NCI-H82 treated with DMSO at 0.1 percent for 48 hours (cell line): Measurements from ENCODE around the gene FOXO6.

Experiments
- DNase-seq: peaks from one replicate; lab custom pipeline; 2025; ENCODE audit not compliant: unreplicated experiment; lab: John Stamatoyannopoulos, UW

The FOXO6 gene

DNA sequence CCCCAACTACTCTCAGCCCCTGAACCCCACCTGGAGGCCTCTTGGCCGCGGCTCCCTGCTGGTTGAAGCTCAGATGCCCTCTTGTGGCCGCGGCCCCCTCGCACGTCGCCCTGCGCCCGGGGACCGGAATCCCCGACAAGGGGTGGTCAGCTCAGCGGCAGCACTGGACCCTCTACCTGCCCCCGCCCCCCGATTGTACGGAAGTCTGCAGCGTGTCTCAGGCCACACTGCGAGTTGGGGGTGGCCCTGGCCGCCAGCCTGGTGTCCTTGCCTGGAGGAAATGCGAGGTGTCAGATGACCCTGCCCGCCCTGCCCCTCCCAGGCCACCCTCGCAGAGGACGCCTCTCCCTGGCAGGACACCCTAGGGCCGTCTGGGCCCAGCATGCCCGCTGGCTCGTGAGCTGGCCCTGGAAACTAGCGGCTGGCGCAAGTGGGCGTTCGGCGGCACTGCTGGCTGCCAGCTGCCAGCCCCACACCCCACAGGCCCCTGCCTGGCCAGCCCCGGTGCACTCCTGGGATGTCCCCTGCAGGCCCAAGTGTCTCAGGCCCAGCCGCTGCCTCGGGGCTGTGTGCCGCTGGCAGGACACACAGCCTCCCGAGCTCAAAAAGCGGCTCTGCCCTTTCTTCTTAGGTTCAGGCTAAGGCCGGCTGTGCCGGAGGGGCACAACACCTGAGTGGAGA is 62.4 kb downstream of the FOXO6 start:
- DNase-seq: no peak

DNA sequence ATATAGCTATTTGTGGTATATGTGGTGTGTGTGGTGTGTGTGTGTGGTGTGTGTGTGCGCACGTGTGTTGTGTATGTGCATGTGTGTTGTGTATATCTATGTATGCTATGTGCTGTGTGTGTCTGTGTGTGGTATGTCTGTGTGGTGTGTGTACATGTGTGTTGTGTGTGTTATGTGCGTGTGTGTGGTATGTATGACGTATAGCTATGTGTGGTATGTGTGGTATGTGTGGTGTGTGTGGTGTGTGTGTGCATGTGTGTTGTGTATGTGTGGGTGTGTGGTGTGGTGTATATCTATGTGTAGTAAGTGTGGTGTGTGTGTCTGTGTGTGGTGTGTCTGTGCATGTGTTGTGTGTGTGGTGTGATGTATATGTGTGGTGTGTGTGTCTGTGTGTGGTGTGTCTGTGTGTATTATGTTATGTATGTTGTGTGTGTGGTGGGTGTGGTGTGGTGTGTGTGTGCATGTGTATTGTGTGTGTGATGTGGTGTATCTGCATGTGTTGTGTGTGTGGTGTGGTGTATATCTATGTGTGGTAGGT is 63.4 kb downstream of the FOXO6 start:
- DNase-seq: no peak

DNA sequence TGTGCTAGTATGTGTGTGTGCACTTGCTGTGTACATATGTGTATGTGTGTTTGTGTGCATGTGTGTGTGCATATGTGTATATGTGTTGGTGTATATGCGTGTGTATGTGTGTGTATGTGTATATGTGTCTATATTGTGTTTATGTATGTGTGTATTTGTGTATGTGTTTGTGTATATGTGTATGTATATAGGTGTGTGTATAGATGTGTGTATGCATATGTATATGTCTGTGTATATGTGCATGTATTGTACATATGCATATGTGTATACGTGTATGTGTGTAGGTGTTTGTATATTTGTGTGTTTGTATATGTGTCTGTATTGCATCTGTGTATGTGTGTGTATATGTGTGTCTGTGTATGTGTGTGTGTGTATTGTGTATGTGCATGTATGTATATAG is 64.1 kb downstream of the FOXO6 start:
- DNase-seq: no peak

DNA sequence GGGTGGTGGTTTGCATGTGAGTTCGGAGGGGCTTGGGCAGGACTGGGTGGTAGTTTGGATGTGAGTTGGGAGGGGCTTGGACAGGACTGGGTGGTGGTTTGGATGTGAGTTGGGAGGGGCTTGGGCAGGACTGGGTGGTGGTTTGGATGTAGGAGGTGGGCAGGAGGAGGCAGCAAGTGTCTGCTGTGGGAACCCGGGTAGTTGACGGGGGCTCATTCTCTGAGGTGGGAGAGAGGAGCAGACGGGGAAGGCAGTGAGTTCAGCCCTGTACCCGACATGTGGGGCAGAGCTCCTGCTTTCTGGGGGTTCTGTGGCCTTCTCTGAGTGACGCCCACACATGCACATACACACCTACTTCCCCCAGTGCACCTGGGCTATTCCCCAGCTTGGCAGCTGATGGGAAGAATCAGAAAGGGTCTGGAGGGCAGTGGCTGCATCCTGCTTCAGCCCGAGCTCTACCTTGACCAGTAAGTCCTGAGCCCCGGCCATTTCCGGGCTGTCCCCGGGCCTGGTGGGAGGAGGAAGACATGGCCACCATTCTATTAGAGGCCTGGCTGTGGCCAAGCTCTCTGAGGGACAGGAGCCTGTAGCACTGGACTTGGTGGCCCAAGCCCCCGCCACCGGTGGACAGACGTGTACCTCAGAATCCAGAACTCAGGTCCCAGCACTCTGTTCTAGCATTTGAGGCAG is 65.1 kb downstream of the FOXO6 start:
- no peak for DNase-seq

DNA sequence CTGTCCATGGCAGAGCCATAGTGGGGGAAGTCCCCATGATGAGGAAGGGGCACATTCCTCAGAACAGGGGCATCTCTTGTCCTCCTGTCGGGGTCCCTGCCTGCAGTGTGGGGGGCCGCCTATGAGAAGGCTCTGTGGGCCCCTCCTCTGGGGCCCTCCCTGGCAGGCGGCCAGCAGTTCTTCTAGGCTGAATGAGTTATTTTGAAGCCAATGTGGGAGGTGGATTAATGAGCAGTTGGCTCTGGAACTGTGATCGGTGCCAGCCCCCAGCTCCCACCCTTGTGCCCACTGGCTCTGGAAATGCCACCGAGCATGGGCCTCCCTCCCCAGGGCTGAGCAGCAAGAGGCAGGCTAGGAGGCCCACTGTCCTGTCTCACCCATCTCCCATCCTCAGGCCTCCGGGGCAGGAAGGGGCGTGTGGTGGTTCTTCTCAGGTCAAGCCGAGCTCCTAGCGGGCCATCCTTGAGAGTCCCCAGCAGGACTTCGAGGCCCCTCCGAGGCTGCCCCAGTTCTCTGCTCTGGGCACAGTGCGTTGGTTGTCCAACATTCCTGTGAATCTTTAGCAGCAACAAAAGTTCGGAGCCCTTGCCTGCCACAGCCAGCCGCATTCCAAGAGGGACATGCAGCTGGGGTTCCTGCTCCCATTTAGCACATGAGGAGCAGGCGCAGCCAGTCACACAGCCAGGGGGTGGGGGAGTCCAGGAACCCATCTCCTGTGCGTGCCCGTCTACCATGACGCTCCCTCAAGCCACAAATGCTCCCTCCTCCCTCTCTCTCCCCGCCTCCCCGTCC is 66.1 kb downstream of the FOXO6 start:
- no peak for DNase-seq

DNA sequence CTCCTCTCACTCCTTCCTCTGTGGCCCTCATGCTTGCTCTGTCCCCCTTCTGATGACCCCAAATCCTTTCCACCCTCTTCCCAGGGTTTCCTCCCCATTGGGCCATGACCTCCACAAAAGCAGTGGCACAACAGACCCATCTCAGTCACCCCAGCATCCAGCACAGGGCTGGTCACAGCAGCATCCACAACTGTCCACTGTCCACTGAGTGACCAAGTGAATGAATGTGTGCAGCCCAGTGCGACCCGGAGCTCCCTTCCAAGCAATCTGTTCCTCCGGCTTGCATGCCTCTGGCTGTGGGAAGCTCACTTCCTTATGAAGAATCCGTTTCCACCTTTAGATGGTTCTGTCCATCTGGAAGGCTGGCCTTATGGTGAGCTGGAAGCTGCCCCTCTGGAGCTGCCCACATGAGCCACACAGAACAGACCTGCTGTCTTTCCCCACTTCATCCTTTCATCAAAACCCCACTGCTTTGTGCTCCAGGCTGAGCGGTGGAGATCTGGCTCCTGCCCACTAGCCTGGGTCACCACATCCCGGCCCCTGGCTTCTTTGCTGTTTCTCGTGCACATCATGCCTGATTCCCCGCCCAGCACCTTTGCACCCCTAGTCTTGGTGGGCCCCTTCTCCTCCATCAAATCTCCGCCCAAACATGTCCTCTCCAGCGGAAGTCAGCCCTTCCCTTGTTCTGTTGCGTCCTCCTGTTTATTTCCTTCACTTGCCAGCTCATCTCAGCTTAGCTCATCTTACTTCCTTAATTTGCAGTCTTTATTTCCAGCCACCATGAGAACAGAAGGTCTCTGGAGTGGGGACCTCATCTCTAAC is 66.9 kb downstream of the FOXO6 start:
- no peak for DNase-seq

DNA sequence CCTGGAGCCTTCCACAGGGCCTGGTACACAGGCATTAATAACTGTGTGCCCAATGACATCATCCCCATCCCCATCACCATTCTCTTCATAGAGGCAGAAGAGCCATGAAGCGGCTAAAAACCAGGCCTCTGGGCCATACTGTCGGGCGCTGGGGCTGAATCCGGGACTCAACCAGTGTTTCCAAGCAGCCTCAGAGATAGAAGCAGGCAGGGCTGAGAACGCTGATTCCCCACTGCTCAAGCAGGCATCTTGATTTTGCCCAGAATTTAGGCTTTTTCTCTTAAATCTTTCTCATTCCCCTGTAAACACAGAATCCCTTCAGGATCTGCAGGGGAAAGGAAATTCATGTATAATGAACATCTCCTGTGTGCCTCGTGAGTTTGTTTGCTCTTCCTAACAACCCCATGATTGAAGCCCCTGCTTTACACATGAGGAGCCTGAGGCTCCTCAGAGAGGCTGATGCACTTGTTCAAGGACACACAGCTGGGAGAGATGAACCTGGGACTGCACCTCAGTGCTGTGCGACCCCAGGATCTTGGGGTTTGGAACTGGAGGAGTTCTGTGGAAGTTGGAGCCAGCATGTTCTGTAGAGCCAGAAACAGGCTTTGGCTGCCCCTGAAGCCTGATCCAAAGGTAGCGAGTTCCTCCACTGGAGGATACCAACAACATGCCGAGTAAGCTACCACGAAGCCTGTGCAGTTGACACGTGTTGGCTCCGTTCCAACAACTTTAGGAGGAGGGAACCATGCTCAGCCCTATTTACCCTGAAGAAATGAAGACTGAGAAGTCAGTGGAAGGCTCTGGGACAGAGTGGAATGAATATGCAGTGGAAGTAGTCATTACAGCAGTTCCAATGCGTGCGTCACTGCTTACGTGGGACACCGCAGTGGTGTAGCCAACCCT is 67.8 kb downstream of the FOXO6 start:
- no peak for DNase-seq

DNA sequence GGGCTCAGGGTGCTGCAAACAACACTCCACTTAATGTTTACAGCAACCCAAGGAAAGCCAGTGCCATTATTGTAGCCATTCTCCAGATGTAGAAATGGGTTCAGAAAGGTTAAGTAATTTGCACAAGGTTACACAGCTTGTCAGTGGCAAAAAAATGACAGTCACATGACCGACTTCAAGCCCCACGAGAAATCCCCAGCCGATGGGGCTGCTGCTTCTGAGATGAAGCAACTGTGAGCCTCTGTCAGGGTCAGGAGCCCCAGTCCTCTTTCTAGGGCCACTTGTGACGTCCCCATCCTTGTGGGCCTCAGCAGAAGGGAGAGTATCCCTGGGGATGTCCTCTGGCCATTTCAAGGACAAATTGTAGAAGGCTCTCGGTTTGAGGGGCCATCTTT is 68.4 kb downstream of the FOXO6 start:
- no peak for DNase-seq

DNA sequence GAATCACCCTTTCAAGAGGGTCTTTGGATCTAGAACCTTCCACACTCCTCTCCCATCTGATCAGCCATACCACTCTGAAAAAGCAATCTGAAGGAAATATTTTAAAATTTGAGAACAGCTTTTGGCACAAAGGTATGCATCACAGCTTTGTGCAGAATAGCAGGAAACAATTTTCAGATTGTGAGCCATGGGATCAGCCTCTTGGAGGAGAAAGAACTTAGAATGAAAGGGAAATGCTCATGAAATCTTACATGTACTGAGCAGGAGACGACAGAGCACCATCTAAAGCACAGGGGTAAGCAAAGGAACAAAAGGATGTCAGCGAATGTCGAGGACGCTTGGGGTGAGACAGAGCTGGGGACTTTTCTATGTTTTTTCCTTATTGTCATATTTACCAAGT is 68.8 kb downstream of the FOXO6 start:
- no peak for DNase-seq

DNA sequence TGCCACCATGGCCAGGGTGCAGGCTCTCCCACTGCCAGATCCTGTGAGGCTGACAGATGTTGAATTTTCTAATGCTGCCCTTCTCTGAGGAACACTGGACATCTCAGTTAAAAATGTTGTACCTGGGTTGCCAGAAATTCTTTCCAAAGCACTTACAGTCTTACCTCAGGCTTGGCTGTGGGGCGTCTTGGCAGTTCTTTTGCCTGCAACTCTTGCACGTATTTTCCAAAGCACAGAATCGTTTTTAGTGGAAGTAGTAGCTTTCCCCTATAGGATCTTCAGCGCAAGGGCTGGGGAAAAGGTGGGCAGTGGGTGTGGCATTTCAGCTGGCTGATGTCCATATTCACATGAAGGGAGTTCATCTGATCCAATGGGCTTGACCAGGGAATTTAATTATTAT is 69.3 kb downstream of the FOXO6 start:
- DNase-seq: no peak

DNA sequence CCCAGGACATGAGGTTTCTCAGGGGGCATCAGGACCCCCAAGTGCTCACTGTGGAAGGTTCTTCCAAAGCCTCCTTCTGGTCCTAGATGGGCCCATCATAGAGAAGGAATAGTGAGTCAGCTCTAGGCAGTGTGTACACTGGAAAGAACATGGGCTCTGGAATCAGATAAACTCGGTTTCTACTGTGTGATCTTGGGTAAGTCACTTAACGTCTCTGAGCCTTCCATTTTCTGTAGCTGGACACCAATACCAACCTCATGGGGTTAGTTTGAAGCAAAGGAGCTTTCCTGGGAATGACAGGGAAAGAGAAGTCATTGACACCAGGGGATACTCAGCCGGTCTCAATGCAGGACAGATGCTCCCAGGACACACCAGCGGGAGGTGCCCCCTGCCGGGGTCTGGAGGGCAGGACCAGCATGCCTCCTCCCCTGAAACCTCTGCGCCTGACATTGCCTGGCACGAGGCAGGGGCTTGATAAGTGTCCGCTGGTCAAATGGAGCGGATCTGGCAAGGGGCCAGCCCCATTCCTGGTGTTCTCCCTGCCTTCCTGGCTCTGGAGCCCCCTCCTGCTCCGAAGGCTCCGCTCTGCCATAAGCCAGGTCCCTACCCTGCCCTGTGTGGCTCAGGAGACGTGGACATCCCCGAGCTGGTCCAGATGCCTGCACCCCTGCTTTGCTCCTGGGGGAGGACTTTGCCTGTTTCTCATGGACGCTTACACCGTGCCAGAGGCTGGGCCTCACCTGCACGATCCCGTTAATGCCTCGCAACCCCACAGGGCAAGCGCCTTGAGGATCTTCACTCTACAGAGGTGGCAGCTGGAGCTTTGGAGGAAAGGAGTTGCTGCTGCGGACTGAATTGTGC is 70.5 kb downstream of the FOXO6 start:
- DNase-seq: no peak
